HepG2 (cell line): Measurements from ENCODE around the gene GRAMD1A. TPM values are rescaled to one million over a fixed set of nuclear protein-coding genes. Genes with fewer than 3 reads are reported as not detected.

Experiments
- ATAC-seq: fragments of 200-7000 bp; cut with Tn5 transposase; 3 replicates; pipeline ENCODE4 v1.9.1; 2020; ENCODE audit warnings: mild to moderate bottlenecking, moderate library complexity
- BruUV-seq: library from RNA; stranded (reverse); fragments of 400-500 nt; replicated peaks from 2 replicates; lab custom pipeline; 2021; lab: Mats Ljungman, UMichigan
- CTCF ChIA-PET: fragments of 300-600 bp; formaldehyde crosslinking; extraction: SDS; loops from one replicate; lab custom pipeline; 2021; ENCODE audit warnings: low total read pairs, inconsistent platforms, low intra/inter-chr PET ratio; lab: Yijun Ruan, JAX
- POLR2A ChIA-PET: fragments of 350-600 bp; sonication (Branson Sonifier 250); formaldehyde crosslinking; loops from one replicate; lab custom pipeline; 2020; ENCODE audit warnings: antibody characterized with exemption, inconsistent platforms; lab: Yijun Ruan, JAX
- DNase-seq: peaks from one replicate; pipeline ENCODE4 v3.0.0-alpha.2; 2015; ENCODE audit warnings: low spot score
- FAIRE-seq: peaks from 3 replicates; lab custom pipeline; 2011; peaks lifted over from hg19 to GRCh38; lab: Jason Lieb, UNC
- H2AFZ ChIP-seq: one replicate; pipeline ENCODE4 v1.6.1; 2011; ENCODE audit warnings: low read length, inconsistent platforms
- H3K27ac ChIP-seq: fragments of 300-600 bp; 3 replicates; pipeline ENCODE4 v1.8.0; 2011; ENCODE audit warnings: mixed run types, mild to moderate bottlenecking, mixed read lengths, low read length, inconsistent platforms; ENCODE audit not compliant: insufficient read depth; ENCODE audit errors: extremely low read length
- H3K27me3 ChIP-seq, 2 experiments: fragments of 200-600 bp in 1 of 2; 2 replicates in 1 of 2; 3 replicates in 1 of 2; pipeline versions ENCODE4 v1.6.0 to v1.8.0; 2011; ENCODE audit warnings: low read length in 2 of 2, mild to moderate bottlenecking in 2 of 2, moderate library complexity in 2 of 2, inconsistent platforms in 1 of 2; ENCODE audit not compliant: insufficient read depth in 2 of 2, control insufficient read depth in 1 of 2
- H3K36me3 ChIP-seq, 2 experiments: fragments of 200-600 bp in 1 of 2; replicated peaks in 1 of 2; 2 replicates in 1 of 2; 3 replicates in 1 of 2; pipeline versions ENCODE4 v1.5.1 to v1.8.0; 2011; ENCODE audit warnings: low read length in 2 of 2, inconsistent platforms in 1 of 2; ENCODE audit not compliant: insufficient read depth in 2 of 2, control insufficient read depth in 1 of 2
- H3K4me1 ChIP-seq: 2 replicates; pipeline ENCODE4 v1.5.1; 2012; ENCODE audit warnings: low read length, inconsistent platforms; ENCODE audit not compliant: insufficient read depth
- H3K4me2 ChIP-seq: 2 replicates; pipeline ENCODE4 v1.6.0; 2011; ENCODE audit warnings: low read depth, low read length, inconsistent platforms
- H3K4me3 ChIP-seq, 3 experiments: fragments of 200-600 bp in 1 of 3; sonication (generic), shearing (Covaris generic) in 1 of 3; replicated peaks in 1 of 3; 2 replicates each; pipeline ENCODE4 v1.5.1; 2011 to 2016; ENCODE audit warnings: low read length in 3 of 3, inconsistent platforms in 2 of 3, low read depth in 2 of 3, mild to moderate bottlenecking in 2 of 3, control low read depth in 1 of 3, mixed read lengths in 1 of 3; ENCODE audit not compliant: insufficient read depth in 1 of 3
- H3K79me2 ChIP-seq: one replicate; pipeline ENCODE4 v1.6.1; 2011; ENCODE audit warnings: low read length, inconsistent platforms; ENCODE audit not compliant: insufficient read depth
- H3K9ac ChIP-seq: 2 replicates; pipeline ENCODE4 v1.6.0; 2011; ENCODE audit warnings: mild to moderate bottlenecking, low read depth, low read length, inconsistent platforms; ENCODE audit not compliant: insufficient read depth
- H3K9me3 ChIP-seq: 2 replicates; pipeline ENCODE4 v1.5.1; 2012; ENCODE audit warnings: mild to moderate bottlenecking, low read length
- H4K20me1 ChIP-seq: 2 replicates; pipeline ENCODE4 v1.6.0; 2011; ENCODE audit warnings: inconsistent platforms, mild to moderate bottlenecking, low read length, moderate library complexity; ENCODE audit not compliant: insufficient read depth
- AGO2 ChIP-seq: fragments of 200-400 bp; formaldehyde crosslinking; optimal IDR thresholded peaks from 2 replicates; pipeline ENCODE3; 2017; ENCODE audit warnings: mild to moderate bottlenecking, low read depth, low read length, moderate library complexity
- ATF5 ChIP-seq: sonication (generic); formaldehyde crosslinking; IDR thresholded peaks from 2 replicates; pipeline ENCODE4 v1.4.0; 2020; ENCODE audit warnings: mild to moderate bottlenecking, low read depth, missing genetic modification reagents
- PCBP1 ChIP-seq: fragments of 200-400 bp; formaldehyde crosslinking; IDR thresholded peaks from 2 replicates; pipeline ENCODE4 v1.6.1; 2017; ENCODE audit warnings: mild to moderate bottlenecking, low read depth, low read length, borderline replicate concordance
- RBFOX2 ChIP-seq: fragments of 200-400 bp; formaldehyde crosslinking; IDR thresholded peaks from 2 replicates; pipeline ENCODE4 v1.6.1; 2017; ENCODE audit warnings: low read depth, mild to moderate bottlenecking, low read length
- ZNF3 ChIP-seq: IDR thresholded peaks from 2 replicates; pipeline ENCODE4 v1.7.0; 2017; ENCODE audit warnings: inconsistent platforms
- WGBS: methylation state at CpG from one replicate; pipeline ENCODE4 v1.1.6; 2017; ENCODE audit warnings: low lambda C conversion rate; 5-methylcytosine and 5-hydroxymethylcytosine counted together
- in situ Hi-C: cut with HindIII; loops from 2 replicates; pipeline ENCODE4 v1.10.0; 2017; ENCODE audit warnings: low pct_unique_long_range_greater_than_20kb; ENCODE audit not compliant: extremely low pct_ligation_motif_present
- intact Hi-C: fragments of 100-400 bp; cut with micrococcal nuclease; formaldehyde crosslinking; loops from one replicate; pipeline ENCODE4 v1.10.0; 2022; ENCODE audit not compliant: unreplicated experiment
- polyA plus RNA-seq, 8 experiments: library from polyadenylated mRNA; depleted of rRNA in 3 of 8; stranded (reverse) in 7 of 8; unstranded in 1 of 8; fragments of >200 nt; fragmentation: Illumina TruSeq in 4 of 8; extraction: Trizol in 4 of 8; gene quantifications; 2 replicates each; pipeline versions ENCODE4 v1.2.1 to v1.2.3, GENCODE V29; 2011 to 2016; ENCODE audit warnings: low read depth in 4 of 8, missing spikeins in 1 of 8, mixed read lengths in 1 of 8; ENCODE audit not compliant: insufficient read depth in 1 of 8
- total RNA-seq, 5 experiments: library from RNA; depleted of rRNA; stranded (reverse); fragments of >200 nt; fragmentation: Illumina TruSeq; extraction: Trizol; gene quantifications; 2 replicates each; pipeline ENCODE4 v1.2.3, GENCODE V29; 2016; ENCODE audit warnings: low read depth in 1 of 5

GRAMD1A gene
- total and polyA plus RNA-seq, 2 of the 13 experiments (the other 11 are each of a cell fraction or from before 2014, with no cell fraction given): 14.7 to 181 TPM

- Histone ChIP-seq H3K4me1 (0 out of 2 replicates have a peak, but pooled peaks cover 5% of the 10 kb centered on the region), H3K36me3 (peaks cover 9 to 12% of the 10 kb centered on the region in 2 experiments; a peak in 4 of 5 replicates), H3K27me3 (no peaks in the 10 kb centered on the region), H3K9me3 (no peaks in the 10 kb centered on the region), H4K20me1 (peaks cover 23% of the 10 kb centered on the region; the same call in 1 of the 2 replicates), H3K4me2 (no peak overlapping the region), H3K27ac (no peak overlapping the region), H2AFZ (no peak overlapping the region), H3K9ac (no peak overlapping the region), H3K79me2 (no peaks in the 10 kb centered on the region), H3K4me3 (no peak overlapping the region)
- FAIRE-seq (no peak), ATAC-seq (peak; percentile 11), DNase-seq (no peak)
- ChIA-PET POLR2A (no interaction called here), CTCF (no interaction called here)
- TF ChIP-seq PCBP1: 0 out of 2 replicates have a peak, but pooled peaks have one; percentile 28
- TF ChIP-seq AGO2: peak; percentile 93
- no peak for TF ChIP-seq ATF5 (CRISPR knock-in tag)
- 0 out of 2 replicates have a peak, but pooled peaks have one; percentile 26 for TF ChIP-seq RBFOX2
- in situ Hi-C loops (no loop called here), intact Hi-C loops (no loop called here)
- BruUV-seq: no TSS peak
- 98% methylated on average over 3 of the region's 15 CpGs for WGBS
Measured at GRCh38 chr19:35059799-35060091, 59.6 kb downstream of the GRAMD1A start.

- no TSS peak for BruUV-seq
- no peaks in the 10 kb centered on the region for H3K27me3 ChIP-seq
- H3K4me1 ChIP-seq: 0 out of 2 replicates have a peak, but pooled peaks cover 5% of the 10 kb centered on the region
- no peak overlapping the region for H3K4me2 ChIP-seq
- intact Hi-C loops: no loop called here
- over 99% methylated on average over 18 of the region's 29 CpGs for WGBS
- DNase-seq (no peak), FAIRE-seq (no peak), ATAC-seq (peak; percentile 11; the same call in 2 of the 3 replicates)
- in situ Hi-C loops: no loop called here
- H3K9me3 ChIP-seq: no peaks in the 10 kb centered on the region
- H2AFZ ChIP-seq: no peak overlapping the region
- POLR2A ChIA-PET: no interaction called here
- H4K20me1 ChIP-seq: peaks cover 18% of the 10 kb centered on the region; the same call in 1 of the 2 replicates
- no peak for TF ChIP-seq ZNF3 (CRISPR knock-in tag)
- peak; percentile 69 for TF ChIP-seq AGO2
- H3K79me2 ChIP-seq: no peaks in the 10 kb centered on the region
- CTCF ChIA-PET: no interaction called here
- no peak overlapping the region for H3K4me3 ChIP-seq
- no peak overlapping the region for H3K9ac ChIP-seq
- no peak overlapping the region for H3K27ac ChIP-seq
- H3K36me3 ChIP-seq: peaks cover 9 to 12% of the 10 kb centered on the region in 2 experiments; a peak in 3 of 5 replicates
Measured at GRCh38 chr19:35060160-35060855, 60.2 kb downstream of the GRAMD1A start.
